ENCODE data around the gene ANKRD31.
"Not testable (repeated sequence)": the region's sequence is repeated elsewhere in the genome, so short reads cannot be mapped to it uniquely, and the experiment has no call there.

The ANKRD31 gene

DNA sequence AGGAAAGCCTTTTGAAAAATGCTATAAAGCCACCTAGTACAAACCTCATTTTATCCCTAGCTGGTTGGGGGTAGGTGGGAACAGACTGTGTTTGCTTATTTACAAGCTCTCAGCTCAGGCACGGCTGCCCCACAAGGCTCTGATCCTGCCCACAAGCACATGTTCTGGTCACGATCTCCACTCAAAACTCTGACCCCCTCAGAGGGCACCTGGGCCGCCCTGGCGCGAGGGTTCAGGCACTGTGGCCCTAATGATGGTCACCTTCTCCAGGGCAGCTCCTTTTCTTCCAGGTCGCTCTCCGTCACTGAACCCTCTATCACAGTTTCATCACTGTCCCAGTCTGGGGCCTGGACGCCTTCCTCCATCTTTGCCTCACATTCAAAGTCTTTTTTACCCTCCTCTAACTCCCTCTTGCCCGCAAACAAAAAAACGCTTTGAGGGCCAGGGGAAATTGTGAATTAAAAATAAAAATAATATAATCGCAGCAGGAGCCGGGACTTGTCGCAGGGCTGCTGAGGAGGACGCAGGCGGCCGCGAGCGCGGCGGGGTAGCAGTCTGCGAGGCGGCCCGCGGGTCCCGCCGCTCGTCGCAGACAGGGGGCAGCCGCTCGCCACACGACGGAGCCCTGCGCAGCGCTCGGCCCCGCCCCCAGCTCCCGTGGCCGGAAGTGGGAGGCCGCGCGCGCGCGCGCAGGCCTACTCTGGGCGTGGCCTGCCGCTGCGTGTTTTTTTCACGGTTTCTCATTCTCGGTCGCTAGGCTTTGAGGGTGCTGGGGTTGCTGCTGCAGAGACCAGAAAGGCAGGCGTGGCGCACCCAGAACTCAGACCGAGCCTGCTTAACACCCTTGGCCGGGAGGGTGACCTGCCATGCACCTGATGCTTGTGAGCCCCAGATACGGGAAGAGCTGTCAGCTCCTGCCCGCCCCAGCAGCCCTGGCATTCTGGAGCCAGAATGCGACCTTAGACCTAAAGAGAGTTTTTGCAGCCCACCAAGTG lies at the start of gene ANKRD31:
TSS of gene ANKRD31 (minus strand) at position 557 of the 995 bp plus-strand sequence. CDS start at position 365, 192 bp downstream.
- in situ Hi-C loops (cut with MboI; ENCODE audit: low sequenced_read_pairs), result loop anchor here (25.0 kb wide), 1 partner anchor 451 kb away; no protein-coding TSS in a partner anchor

- in situ Hi-C loops (cut with MboI; ENCODE audit: low sequenced_read_pairs), result no loop called here
Measured at GRCh38 chr5:75286211-75286773, 49.6 kb upstream of the ANKRD31 start.

GRCh38 chr5:75282581-75282980 lies 45.9 kb upstream of the ANKRD31 start:
- in situ Hi-C loops (cut with MboI; ENCODE audit: low sequenced_read_pairs), result no loop called here

DNA sequence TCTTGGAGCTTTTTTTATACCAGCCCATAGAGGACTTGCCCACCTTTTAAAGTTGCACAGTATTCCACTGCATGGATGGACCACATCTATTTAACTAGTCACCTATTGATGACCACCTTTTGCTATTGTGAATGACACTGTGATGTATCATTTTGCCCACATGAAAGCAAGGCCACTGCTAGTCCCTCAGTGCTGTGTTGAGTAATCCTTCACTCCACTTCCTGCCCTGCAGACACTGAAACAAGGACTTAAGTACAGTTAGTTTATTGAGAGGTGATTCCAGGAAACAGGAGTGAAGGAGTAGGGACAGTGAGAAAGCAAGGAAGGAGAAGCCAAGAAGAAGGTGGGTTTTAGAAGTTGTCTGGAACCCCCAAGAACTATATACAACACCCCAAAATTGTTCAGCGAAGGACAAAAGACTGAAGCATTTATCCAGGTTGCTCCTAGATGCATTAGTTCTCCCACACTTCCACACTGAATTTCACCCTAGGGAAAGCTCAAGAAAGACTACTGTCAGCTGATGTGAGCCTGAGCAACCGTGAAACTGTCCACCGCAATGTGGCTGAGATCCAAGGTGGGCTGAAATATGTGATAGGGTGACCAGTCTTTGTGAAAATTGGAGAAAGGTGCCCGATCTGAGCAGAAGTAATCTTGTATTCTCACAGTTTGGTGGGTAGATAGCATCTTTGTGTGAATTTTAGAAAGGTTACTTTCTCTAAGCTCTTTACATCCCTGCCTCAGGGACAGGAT lies 45.2 kb upstream of the ANKRD31 start:
- in situ Hi-C loops (cut with MboI; ENCODE audit: low sequenced_read_pairs), result no loop called here

- in situ Hi-C loops (cut with MboI; ENCODE audit: low sequenced_read_pairs), result no loop called here
Measured at GRCh38 chr5:75279321-75279720, 42.6 kb upstream of the ANKRD31 start.

DNA sequence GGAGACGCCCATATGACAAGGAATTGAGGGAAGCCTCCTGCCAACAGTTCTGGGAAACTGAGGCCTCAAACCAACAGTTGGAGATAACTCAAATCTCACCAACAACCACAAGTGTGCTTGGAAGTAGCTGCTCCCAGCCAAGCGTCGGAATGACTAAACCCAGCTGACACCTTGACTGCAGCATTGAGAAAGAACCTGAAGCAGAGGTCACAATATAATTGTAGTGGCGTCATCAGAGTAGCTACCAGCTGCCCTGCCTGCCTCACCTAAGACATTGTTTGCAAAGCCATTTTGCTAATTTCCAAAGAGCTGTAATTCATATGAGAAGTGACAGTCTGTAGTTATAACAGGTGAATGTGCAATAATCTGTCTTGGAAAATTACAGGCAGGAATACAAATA lies 40.8 kb upstream of the ANKRD31 start:
- in situ Hi-C loops (cut with MboI; ENCODE audit: low sequenced_read_pairs), result no loop called here

DNA sequence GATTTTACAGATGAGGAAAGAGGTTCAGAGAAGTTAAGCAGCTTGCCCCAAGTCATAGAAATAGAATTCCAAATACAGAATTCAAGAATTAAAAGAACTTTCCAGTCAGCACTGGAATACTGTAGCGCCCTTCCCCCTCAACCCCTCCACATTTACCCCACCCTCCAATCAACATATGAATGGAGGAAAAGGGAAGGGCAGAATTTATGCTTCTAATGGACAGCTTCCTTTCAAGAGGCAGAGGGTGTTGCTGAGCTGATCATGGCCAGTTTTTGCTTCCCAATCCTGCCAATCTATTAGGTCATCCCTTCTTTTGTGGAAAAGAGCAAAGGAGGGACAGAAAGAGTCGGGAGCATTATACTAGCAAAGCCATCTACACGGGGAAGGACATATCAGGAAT lies 39.1 kb upstream of the ANKRD31 start:
- in situ Hi-C loops (cut with MboI; ENCODE audit: low sequenced_read_pairs), result no loop called here

DNA sequence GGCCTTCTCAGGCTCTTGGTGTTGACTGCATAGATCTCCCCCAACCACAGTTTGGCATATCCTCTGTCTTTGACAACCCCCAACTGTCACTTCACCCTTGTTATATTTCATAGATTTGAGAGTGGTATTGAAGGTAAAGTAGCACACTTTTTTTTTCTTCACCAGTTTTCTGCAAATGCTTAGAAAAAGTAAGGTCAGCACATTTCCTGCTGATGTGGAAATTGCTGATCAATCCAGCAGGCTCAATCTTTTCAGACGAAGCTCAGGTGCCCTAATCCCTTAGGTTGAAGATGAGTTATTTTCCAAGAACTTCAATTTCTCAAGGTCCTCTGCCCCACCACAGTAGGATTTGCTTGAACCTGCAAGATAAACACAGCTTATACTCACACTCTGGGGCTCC lies 38.5 kb upstream of the ANKRD31 start:
- in situ Hi-C loops (cut with MboI; ENCODE audit: low sequenced_read_pairs), result no loop called here

- in situ Hi-C loops (cut with MboI; ENCODE audit: low sequenced_read_pairs), result no loop called here
Measured at GRCh38 chr5:75274486-75274885, 37.8 kb upstream of the ANKRD31 start.

DNA sequence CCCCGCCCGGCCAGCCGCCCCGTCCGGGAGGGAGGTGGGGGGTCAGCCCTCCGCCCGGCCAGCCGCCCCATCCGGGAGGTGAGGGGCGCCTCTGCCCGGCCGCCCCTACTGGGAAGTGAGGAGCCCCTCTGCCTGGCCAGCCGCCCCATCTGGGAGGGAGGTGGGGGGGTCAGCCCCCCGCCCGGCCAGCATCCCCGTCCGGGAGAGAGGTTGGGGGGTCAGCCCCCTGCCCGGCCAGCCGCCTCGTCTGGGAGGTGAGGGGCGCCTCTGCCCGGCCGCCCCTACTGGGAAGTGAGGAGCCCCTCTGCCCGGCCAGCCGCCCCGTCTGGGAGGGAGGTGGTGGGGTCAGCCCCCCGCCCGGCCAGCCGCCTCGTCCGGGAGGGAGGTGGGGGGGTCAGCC lies 33.9 kb upstream of the ANKRD31 start:
- in situ Hi-C loops (cut with MboI; ENCODE audit: low sequenced_read_pairs), result not testable (repeated sequence)

GRCh38 chr5:75265731-75266130 lies 29.1 kb upstream of the ANKRD31 start:
- in situ Hi-C loops (cut with MboI; ENCODE audit: low sequenced_read_pairs), result no loop called here

DNA sequence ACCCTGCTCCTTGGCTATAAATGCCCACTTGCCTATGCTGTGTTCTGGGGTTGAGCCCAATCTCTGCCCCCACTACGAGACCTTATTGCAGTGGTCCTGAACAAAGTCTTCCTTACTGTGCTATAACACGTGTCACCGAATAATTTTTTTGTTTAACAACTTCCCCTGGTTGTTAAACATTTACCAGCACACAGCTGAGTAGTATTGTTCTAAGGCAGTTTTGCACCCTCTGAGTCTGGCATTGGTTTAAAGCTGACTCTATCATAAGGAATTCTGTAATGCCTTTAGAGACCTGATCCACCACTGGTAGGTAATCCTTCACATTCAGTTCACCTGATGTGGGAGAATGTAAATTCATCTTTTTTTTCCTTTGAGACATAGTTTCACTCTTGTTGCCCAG lies 25.6 kb upstream of the ANKRD31 start:
- in situ Hi-C loops (cut with MboI; ENCODE audit: low sequenced_read_pairs), result no loop called here

- in situ Hi-C loops (cut with MboI; ENCODE audit: low sequenced_read_pairs), result no loop called here
Measured at GRCh38 chr5:75260708-75261107, 24.0 kb upstream of the ANKRD31 start.

GRCh38 chr5:75250452-75250851 lies 13.8 kb upstream of the ANKRD31 start:
- in situ Hi-C loops (cut with MboI; ENCODE audit: low sequenced_read_pairs), result not testable (repeated sequence)

DNA sequence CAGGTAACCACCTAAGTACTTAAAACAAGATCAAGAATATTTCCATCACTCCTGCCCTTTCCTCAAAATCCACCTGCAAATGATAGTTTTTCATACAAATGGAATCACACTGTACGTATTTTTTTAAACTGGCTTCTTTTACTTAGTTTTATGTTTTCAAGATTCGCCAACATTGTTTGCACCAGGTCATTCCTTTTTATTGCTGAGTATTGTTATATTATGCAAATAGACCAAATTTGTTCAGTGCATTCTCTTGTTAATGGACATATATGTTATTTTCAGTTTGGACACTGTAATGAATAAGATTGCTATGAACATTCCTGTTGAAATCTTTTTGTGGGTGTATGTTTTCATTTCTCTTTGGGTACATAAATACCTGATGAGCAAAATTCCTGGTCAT lies 8.3 kb upstream of the ANKRD31 start:
- in situ Hi-C loops (cut with MboI; ENCODE audit: low sequenced_read_pairs), result loop anchor here (25.0 kb wide), 1 partner anchor 442 kb away; no protein-coding TSS in a partner anchor

DNA sequence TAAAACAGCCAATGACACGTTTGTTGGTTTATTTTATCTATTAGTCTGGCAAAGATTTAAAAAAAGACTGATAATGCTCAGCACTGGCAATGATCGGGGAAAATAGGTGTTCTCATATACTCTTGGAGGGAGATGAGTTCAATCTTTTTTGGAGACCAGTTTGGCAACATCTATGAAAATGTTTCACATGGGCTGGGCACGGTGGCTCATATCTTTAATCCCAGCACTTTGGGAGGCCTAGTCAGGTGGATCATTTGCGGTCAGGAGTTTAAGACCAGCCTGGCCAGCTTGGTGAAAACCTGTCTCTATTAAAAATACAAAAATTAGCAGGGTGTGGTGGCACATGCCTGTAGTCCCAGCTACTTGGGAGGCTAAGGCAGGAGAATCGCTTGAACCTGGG lies 6.8 kb upstream of the ANKRD31 start:
- in situ Hi-C loops (cut with MboI; ENCODE audit: low sequenced_read_pairs), result loop anchor here (25.0 kb wide), 1 partner anchor 444 kb away; no protein-coding TSS in a partner anchor

DNA sequence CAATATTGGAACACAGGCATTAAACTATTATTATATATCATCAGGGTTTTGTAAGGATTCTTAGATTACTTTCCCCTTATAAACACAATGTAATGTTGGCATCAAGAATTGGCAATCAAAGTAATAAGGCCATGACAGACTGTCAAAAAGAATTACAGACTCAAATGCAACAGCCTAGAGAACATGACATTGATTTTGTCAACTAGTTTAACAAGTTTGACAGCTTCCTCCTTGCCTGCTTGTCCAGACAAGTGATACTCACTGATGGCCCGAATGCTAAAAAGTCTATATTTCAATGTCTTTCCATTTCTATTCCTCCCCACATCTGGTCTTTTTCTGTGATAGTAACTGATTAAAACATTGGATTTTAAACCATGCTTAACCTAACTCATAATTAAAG lies 6.4 kb upstream of the ANKRD31 start:
- in situ Hi-C loops (cut with MboI; ENCODE audit: low sequenced_read_pairs), result loop anchor here (25.0 kb wide), 1 partner anchor 444 kb away; no protein-coding TSS in a partner anchor

- in situ Hi-C loops (cut with MboI; ENCODE audit: low sequenced_read_pairs), result loop anchor here (25.0 kb wide), 1 partner anchor 445 kb away; no protein-coding TSS in a partner anchor
Measured at GRCh38 chr5:75242067-75242466, 5.4 kb upstream of the ANKRD31 start.

DNA sequence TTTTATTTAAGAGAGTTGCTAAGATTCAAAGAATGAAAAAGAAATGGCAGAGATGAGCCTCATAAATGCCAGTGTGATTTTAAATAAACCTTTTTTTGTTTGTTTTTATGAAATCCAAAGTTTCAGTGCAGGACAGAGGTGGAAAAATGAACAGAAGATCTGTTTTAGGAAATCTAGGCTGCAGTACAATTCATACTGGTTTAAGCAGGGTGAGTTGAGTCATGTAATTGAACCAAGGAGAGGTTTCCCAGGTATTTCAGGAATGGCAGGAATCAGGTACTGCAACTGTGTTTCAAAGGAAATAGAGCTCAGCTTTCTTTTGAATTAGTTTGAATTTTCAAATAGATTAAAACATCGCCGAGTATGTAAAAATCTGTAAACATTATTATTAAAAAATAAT lies 3.0 kb upstream of the ANKRD31 start:
- in situ Hi-C loops (cut with MboI; ENCODE audit: low sequenced_read_pairs), result loop anchor here (25.0 kb wide), 1 partner anchor 448 kb away; no protein-coding TSS in a partner anchor

- in situ Hi-C loops (cut with MboI; ENCODE audit: low sequenced_read_pairs), result loop anchor here (25.0 kb wide), 1 partner anchor 452 kb away; no protein-coding TSS in a partner anchor
Measured at GRCh38 chr5:75235711-75236110, 967 bp downstream of the ANKRD31 start.

GRCh38 chr5:75234251-75234650 lies 2.4 kb downstream of the ANKRD31 start:
- in situ Hi-C loops (cut with MboI; ENCODE audit: low sequenced_read_pairs), result loop anchor here (25.0 kb wide), 1 partner anchor 453 kb away; no protein-coding TSS in a partner anchor
